Measurements from ENCODE around the gene CFAP53. TPM values are rescaled to one million over a fixed set of nuclear protein-coding genes. Genes with fewer than 3 reads are reported as not detected.

CFAP53 gene
- total RNA-seq, 2 donors from 2014 or later, result 0.37 to 0.66 TPM

DNA sequence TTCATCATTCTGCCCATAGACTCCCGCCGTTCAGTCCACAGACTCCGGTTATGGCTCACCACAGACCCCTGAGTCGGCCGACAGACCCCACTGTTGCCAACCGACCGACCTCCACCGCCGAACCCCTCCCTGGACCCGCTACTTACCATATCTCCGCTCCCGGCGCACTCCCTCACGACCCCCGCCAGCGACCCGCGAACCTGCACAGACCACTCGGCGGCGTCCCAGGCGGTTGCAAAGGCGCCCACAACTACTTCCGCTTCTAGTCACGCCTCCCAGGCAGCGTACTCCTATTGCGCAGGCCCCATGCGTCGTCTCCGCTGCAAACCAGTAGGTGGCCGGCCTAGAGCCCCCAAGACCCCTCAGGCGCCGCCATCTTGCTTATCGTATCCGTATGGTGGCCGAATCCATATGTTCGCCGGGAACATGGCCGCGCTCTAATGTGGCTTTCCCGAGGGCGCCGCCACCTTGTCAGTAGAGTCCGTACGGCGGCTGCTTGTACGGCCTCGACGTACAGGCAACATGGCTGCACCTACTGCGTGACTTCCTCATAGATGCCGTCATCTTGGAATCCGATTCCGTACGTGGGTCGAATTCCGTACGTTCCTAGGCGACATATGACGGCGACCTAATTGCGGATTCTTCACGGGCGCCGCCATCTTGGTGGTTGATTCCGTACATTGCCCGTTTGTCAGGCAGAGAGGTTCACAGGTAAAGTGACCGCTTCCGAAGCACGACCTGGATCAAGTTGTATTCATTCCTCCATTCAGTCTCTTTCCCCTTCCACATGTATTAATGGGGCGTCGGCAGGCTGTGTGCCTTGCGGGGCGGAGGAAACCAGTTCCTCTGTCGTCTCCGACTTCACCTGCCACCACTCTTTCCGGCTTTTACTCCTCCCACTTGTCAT lies 21.4 kb upstream of the CFAP53 start, which contains the start of gene CXXC1:
CXXC1 (minus strand) TSS at position 252 of the 907 bp plus-strand sequence; CDS start at position 149, 103 bp downstream.
- WGBS, 2 experiments (ENCODE audit: insufficient coverage in 1 of 2, insufficient read length in 1 of 2), result 0 to 1% methylated on average over 57 to 76 of the region's 76 CpGs
- Histone ChIP-seq H3K4me1 (ENCODE audit: control insufficient read depth, insufficient read depth, low read length) (no peaks in the 10 kb centered on the region), H3K36me3 (ENCODE audit: control insufficient read depth, insufficient read depth, low read length) (peaks cover 11% of the 10 kb centered on the region), H3K27ac (ENCODE audit: low read depth, low read length) (peak within 1 kb of the TSS; percentile 26), H3K27me3 (ENCODE audit: control insufficient read depth, insufficient read depth, low read length, poor library complexity, severe bottlenecking) (no peaks in the 10 kb centered on the region), H3K4me3 (ENCODE audit: low read length) (peak within 1 kb of the TSS; percentile 90), H3K9ac (ENCODE audit: extremely low read depth, low read length, poor library complexity, severe bottlenecking) (peak within 1 kb of the TSS; percentile 64), H3K9me3 (ENCODE audit: control insufficient read depth, low read length) (no peaks in the 10 kb centered on the region)
- TF ChIP-seq CTCF (conservative IDR thresholded peaks at IDR 0.05), result peak; percentile 77
- H3K27ac Mint-ChIP-seq, result peak within 1 kb of the TSS; percentile 98
- peak; percentile 99 for DNase-seq
- no peaks in the 10 kb centered on the region for H3K9me3 Mint-ChIP-seq
- peaks cover 18% of the 10 kb centered on the region for H3K4me1 Mint-ChIP-seq
- peaks cover 32% of the 10 kb centered on the region for H3K36me3 Mint-ChIP-seq (ENCODE audit: low read depth)
- peak within 1 kb of the TSS; percentile 96 for H3K4me3 Mint-ChIP-seq
- H3K27me3 Mint-ChIP-seq (ENCODE audit: insufficient read depth), result peaks cover 5% of the 10 kb centered on the region

- H3K9me3 Mint-ChIP-seq, result no peaks in the 10 kb centered on the region
- no peak for TF ChIP-seq CTCF (conservative IDR thresholded peaks at IDR 0.05)
- H3K36me3 Mint-ChIP-seq (ENCODE audit: low read depth), result peaks cover 39% of the 10 kb centered on the region
- 0 to 1% methylated on average over 8 to 27 of the region's 27 CpGs for WGBS, 2 experiments (ENCODE audit: insufficient coverage in 1 of 2, insufficient read length in 1 of 2)
- H3K27ac Mint-ChIP-seq, result peak overlapping the region; percentile 96
- Histone ChIP-seq H3K9me3 (ENCODE audit: control insufficient read depth, low read length) (no peaks in the 10 kb centered on the region), H3K4me3 (ENCODE audit: low read length) (peak overlapping the region; percentile 90), H3K9ac (ENCODE audit: extremely low read depth, low read length, poor library complexity, severe bottlenecking) (peak overlapping the region; percentile 64), H3K27ac (ENCODE audit: low read depth, low read length) (no peak overlapping the region), H3K27me3 (ENCODE audit: control insufficient read depth, insufficient read depth, low read length, poor library complexity, severe bottlenecking) (no peaks in the 10 kb centered on the region), H3K36me3 (ENCODE audit: control insufficient read depth, insufficient read depth, low read length) (peaks cover 16% of the 10 kb centered on the region), H3K4me1 (ENCODE audit: control insufficient read depth, insufficient read depth, low read length) (no peaks in the 10 kb centered on the region)
- DNase-seq, result no peak
- no peaks in the 10 kb centered on the region for H3K27me3 Mint-ChIP-seq (ENCODE audit: insufficient read depth)
- peaks cover 18% of the 10 kb centered on the region for H3K4me1 Mint-ChIP-seq
- peak overlapping the region; percentile 96 for H3K4me3 Mint-ChIP-seq
Observed at GRCh38 chr18:50287028-50287440, 20.7 kb upstream of the CFAP53 start.

GRCh38 chr18:50286391-50287027 lies 20.2 kb upstream of the CFAP53 start:
- H3K9ac ChIP-seq (ENCODE audit: extremely low read depth, low read length, poor library complexity, severe bottlenecking), result peak overlapping the region; percentile 64
- no peaks in the 10 kb centered on the region for H3K9me3 ChIP-seq (ENCODE audit: control insufficient read depth, low read length)
- no peak overlapping the region for H3K27ac ChIP-seq (ENCODE audit: low read depth, low read length)
- Mint-ChIP-seq H3K27me3 (ENCODE audit: insufficient read depth) (no peaks in the 10 kb centered on the region), H3K36me3 (ENCODE audit: low read depth) (peaks cover 39% of the 10 kb centered on the region), H3K4me3 (peak overlapping the region; percentile 96), H3K4me1 (peaks cover 18% of the 10 kb centered on the region), H3K9me3 (no peaks in the 10 kb centered on the region), H3K27ac (no peak overlapping the region)
- H3K27me3 ChIP-seq (ENCODE audit: control insufficient read depth, insufficient read depth, low read length, poor library complexity, severe bottlenecking), result no peaks in the 10 kb centered on the region
- H3K4me1 ChIP-seq (ENCODE audit: control insufficient read depth, insufficient read depth, low read length), result no peaks in the 10 kb centered on the region
- 35 to 74% methylated on average over 5 to 23 of the region's 23 CpGs for WGBS, 2 experiments (ENCODE audit: insufficient coverage in 1 of 2, insufficient read length in 1 of 2)
- DNase-seq, result peak; percentile 68
- TF ChIP-seq CTCF (conservative IDR thresholded peaks at IDR 0.05), result no peak
- H3K4me3 ChIP-seq (ENCODE audit: low read length), result peak overlapping the region; percentile 90
- peaks cover 17% of the 10 kb centered on the region for H3K36me3 ChIP-seq (ENCODE audit: control insufficient read depth, insufficient read depth, low read length)
